KMS-11 (cell line): ENCODE results near the gene TSPAN18.

Source experiments
- H2AFZ ChIP-seq: fragments of 200-600 bp; sonication (generic); 2 replicates; pipeline ENCODE4 v1.6.1; 2016; ENCODE audit warnings: antibody characterized with exemption, mixed run types, low read depth
- H3K27ac ChIP-seq: fragments of 200-600 bp; sonication (generic); 2 replicates; pipeline ENCODE4 v1.6.1; 2016; ENCODE audit warnings: mild to moderate bottlenecking, mixed run types
- H3K27me3 ChIP-seq: fragments of 200-600 bp; sonication (generic); 2 replicates; pipeline ENCODE4 v1.6.1; 2017; ENCODE audit warnings: mild to moderate bottlenecking, low read depth, mixed run types, moderate library complexity; ENCODE audit not compliant: insufficient read depth
- H3K36me3 ChIP-seq: fragments of 200-600 bp; sonication (generic); 2 replicates; pipeline ENCODE4 v1.6.1; 2017; ENCODE audit warnings: mild to moderate bottlenecking, mixed run types; ENCODE audit not compliant: insufficient read depth
- H3K4me1 ChIP-seq: fragments of 200-600 bp; sonication (generic); 2 replicates; pipeline ENCODE4 v1.6.1; 2016; ENCODE audit warnings: mild to moderate bottlenecking, low read depth, mixed run types; ENCODE audit not compliant: poor library complexity, severe bottlenecking
- H3K4me2 ChIP-seq: fragments of 200-600 bp; sonication (generic); 2 replicates; pipeline ENCODE4 v1.7.0; 2016; ENCODE audit warnings: mild to moderate bottlenecking, mixed run types
- H3K4me3 ChIP-seq: fragments of 200-600 bp; sonication (generic); IDR thresholded peaks from 2 replicates; pipeline ENCODE4 v1.6.1; 2017; ENCODE audit warnings: low read depth, low read length, mixed read lengths; ENCODE audit not compliant: insufficient read depth
- H3K79me2 ChIP-seq: fragments of 200-600 bp; sonication (generic); 2 replicates; pipeline ENCODE4 v1.6.1; 2016; ENCODE audit warnings: low read depth, mixed run types; ENCODE audit not compliant: insufficient read depth
- H3K9ac ChIP-seq: fragments of 200-600 bp; sonication (generic); 2 replicates; pipeline ENCODE4 v1.6.1; 2016; ENCODE audit warnings: mild to moderate bottlenecking, mixed run types
- H4K20me1 ChIP-seq: fragments of 200-600 bp; sonication (generic); 2 replicates; pipeline ENCODE4 v1.6.1; 2016; ENCODE audit warnings: mild to moderate bottlenecking, mixed run types; ENCODE audit not compliant: insufficient read depth
- TF ChIP-seq, protein P1 (sequence below): fragments of 200-600 bp; sonication (generic); conservative IDR thresholded peaks from 2 replicates; pipeline ENCODE4 v1.6.1; 2017; ENCODE audit warnings: low read depth, mild to moderate bottlenecking, antibody characterized with exemption, low read length, moderate library complexity, mixed read lengths

TSPAN18 gene

DNA sequence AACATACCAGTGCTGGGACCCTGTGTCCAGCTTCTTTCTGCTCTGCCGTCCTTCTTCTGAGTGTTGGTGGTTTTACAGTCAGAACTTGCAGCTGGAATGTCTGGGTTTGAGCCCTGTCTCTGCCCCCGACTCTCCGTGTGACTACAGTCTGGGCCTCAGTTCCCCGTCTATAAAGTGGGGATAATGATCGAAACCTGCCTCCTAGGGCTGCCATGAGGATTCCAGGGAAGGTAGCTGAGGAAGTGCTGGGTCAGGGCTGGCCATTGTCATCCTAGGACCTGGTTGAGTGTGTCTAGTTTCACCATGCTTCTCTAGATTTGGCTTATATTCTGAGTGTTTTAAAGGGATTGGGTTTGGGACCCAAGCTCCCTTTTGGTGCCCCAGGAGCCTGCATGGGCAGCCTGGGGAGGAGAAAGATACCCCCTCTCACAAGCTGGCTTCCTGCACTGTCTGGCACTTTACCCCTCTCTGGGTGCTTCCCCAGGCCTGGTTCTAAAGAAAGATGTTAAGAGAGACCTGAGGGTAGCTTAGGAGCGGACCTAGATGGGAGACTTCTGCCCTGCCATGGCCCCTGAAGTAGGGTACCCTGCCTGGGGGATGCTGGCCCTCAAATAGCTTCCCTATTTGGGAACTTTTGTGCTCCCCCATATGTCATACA is 49.9 kb downstream of the TSPAN18 start:
- H3K4me1 ChIP-seq, result no peaks in the 10 kb centered on the region
- H3K27me3 ChIP-seq, result no peaks in the 10 kb centered on the region
- TF ChIP-seq, protein P1, sequence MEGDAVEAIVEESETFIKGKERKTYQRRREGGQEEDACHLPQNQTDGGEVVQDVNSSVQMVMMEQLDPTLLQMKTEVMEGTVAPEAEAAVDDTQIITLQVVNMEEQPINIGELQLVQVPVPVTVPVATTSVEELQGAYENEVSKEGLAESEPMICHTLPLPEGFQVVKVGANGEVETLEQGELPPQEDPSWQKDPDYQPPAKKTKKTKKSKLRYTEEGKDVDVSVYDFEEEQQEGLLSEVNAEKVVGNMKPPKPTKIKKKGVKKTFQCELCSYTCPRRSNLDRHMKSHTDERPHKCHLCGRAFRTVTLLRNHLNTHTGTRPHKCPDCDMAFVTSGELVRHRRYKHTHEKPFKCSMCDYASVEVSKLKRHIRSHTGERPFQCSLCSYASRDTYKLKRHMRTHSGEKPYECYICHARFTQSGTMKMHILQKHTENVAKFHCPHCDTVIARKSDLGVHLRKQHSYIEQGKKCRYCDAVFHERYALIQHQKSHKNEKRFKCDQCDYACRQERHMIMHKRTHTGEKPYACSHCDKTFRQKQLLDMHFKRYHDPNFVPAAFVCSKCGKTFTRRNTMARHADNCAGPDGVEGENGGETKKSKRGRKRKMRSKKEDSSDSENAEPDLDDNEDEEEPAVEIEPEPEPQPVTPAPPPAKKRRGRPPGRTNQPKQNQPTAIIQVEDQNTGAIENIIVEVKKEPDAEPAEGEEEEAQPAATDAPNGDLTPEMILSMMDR, result no peak
- H3K79me2 ChIP-seq, result no peaks in the 10 kb centered on the region
- no peaks in the 10 kb centered on the region for H3K36me3 ChIP-seq
- no peak overlapping the region for H2AFZ ChIP-seq
- H4K20me1 ChIP-seq, result no peaks in the 10 kb centered on the region
- H3K4me3 ChIP-seq, result no peak overlapping the region
- H3K27ac ChIP-seq, result no peak overlapping the region
- H3K4me2 ChIP-seq, result no peak overlapping the region
- no peak overlapping the region for H3K9ac ChIP-seq

DNA sequence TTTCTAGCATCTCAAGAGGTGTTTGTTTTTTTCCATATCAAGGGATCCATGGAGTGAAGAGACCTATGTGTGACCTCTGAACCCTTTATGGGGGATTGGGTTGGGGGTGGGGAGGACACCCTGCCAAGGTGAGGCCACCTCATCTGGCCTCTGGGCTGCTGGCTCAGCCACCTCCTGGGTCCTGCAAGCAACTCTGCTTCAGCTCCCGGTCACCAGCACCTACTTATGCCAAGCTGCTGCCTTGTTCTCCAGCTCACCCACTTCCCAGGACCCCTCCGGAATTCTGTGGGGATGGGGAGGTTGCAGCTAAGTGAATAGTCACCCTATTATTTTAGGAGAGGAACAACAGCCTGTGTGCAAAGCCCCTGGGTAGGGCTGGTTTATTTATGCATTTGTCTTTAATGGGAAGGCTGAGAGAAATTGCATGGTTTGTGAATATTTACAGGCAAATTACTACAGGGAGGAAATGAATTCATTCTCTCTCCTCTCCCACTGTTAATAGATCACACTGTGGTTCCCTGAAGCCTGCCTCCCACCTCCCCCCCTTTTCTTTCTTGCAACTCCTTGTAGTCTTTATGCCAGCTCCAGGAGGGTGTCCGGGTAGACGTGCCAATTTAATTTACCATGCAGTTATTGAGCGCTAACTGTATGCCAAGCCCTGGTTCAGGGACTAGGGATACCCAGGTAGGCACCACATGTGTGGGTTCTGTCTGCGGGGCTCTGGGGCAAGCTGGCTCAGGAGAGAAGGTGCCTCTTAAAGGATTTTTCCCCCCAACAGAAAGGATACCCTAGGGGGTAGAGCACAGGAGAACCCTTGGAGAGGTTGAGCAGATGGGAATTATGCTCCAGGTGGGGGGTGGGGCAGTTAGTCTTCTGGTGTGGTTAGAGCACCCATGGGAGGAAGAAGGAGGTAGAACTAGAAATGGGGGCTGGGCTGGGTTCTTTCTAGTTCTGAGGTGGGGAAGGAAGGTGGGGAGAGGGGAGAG is 50.7 kb downstream of the TSPAN18 start:
- no peaks in the 10 kb centered on the region for H3K4me1 ChIP-seq
- H2AFZ ChIP-seq, result no peak overlapping the region
- no peak overlapping the region for H3K4me2 ChIP-seq

DNA sequence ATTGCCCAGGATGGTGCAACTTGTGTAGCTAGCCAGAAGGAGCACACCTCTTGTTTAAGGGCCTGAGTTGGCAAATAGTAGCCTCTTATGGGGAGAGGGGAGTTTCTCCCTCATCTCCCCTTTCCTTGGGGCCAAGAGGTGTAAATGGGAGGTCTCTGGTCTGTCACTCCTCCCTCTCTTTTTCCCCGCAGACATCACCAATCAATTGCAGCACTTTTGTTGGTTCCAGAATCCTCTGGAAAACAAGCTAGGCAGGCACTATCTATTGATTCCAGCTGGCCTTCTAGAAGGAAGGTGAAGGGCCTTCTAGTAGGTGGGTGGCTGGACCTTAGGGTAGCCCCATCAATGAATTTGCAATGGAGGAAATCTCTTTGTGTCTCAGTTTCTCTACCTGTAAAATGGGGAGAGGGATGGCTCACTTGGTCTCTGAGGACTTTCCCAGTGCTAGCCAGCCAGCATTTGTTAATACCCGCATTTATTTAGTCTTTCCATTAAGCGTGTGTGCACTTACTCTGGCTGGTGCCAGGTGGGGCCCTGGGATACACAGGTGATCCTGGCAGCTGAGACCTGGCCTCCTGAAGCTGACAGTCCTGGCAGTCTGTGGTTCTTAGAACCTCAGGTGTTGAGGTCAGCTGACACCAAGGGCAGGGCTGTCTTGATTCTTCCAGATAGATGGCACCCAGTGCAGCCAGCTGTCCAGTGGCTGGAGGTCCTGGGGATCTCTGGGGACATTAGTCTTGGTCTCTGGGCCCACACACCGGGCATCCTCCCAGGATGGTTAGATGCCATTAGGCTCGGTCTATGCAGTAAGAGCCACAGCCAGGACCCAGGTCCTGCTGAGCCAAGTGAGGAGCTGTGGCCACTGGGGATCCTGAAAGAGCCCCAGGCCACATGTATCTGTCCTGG is 51.7 kb downstream of the TSPAN18 start:
- Histone ChIP-seq H3K27me3 (no peaks in the 10 kb centered on the region), H4K20me1 (no peaks in the 10 kb centered on the region), H3K36me3 (no peaks in the 10 kb centered on the region), H3K79me2 (no peaks in the 10 kb centered on the region), H3K4me3 (no peak overlapping the region), H3K9ac (no peak overlapping the region), H2AFZ (no peak overlapping the region), H3K4me2 (no peak overlapping the region), H3K4me1 (no peaks in the 10 kb centered on the region), H3K27ac (no peak overlapping the region)
- TF ChIP-seq, protein P1, result no peak

More for the DNA sequence above, 50.7 kb downstream of the TSPAN18 start:
- H3K9ac ChIP-seq, result no peak overlapping the region
- no peaks in the 10 kb centered on the region for H3K79me2 ChIP-seq
- no peaks in the 10 kb centered on the region for H4K20me1 ChIP-seq
- H3K4me3 ChIP-seq, result no peak overlapping the region
- no peak overlapping the region for H3K27ac ChIP-seq
- no peaks in the 10 kb centered on the region for H3K36me3 ChIP-seq
- no peaks in the 10 kb centered on the region for H3K27me3 ChIP-seq
- TF ChIP-seq, protein P1, result no peak
